Caco-2 (cell line): ENCODE measurements around the gene PLOD2. TPM values are rescaled to one million over a fixed set of nuclear protein-coding genes. Genes with fewer than 3 reads are reported as not detected.

Experiments used
- BruUV-seq: library from RNA; stranded (reverse); fragments of 400-500 nt; replicated peaks from 2 replicates; lab custom pipeline; 2021; lab: Mats Ljungman, UMichigan
- CTCF ChIA-PET: fragments of 300-600 bp; sonication (Branson Sonifier 250); formaldehyde crosslinking; loops from one replicate; lab custom pipeline; 2022; ENCODE audit warnings: antibody characterized with exemption; lab: Charles Lee
- POLR2A ChIA-PET: fragments of 300-600 bp; sonication (Branson Sonifier 250); formaldehyde crosslinking; loops from one replicate; lab custom pipeline; 2022; ENCODE audit warnings: antibody characterized with exemption; lab: Charles Lee
- DNase-seq, 2 experiments: peaks; one replicate each; pipeline versions ENCODE4 v3.0.0 to v3.0.0-alpha.2; 2020 to 2022
- H3K27me3 ChIP-seq: replicated peaks from 2 replicates; pipeline ENCODE4 v1.6.0; 2011; ENCODE audit warnings: low read length; ENCODE audit not compliant: control insufficient read depth, insufficient read depth
- H3K36me3 ChIP-seq: 2 replicates; pipeline ENCODE4 v1.5.1; 2011; ENCODE audit warnings: low read length; ENCODE audit not compliant: control insufficient read depth, insufficient read depth
- H3K4me1 ChIP-seq: fragments of 250-450 bp; sonication (Bioruptor Pico); 2 replicates; pipeline ENCODE4 v1.5.1; 2020; ENCODE audit warnings: mild to moderate bottlenecking
- H3K4me3 ChIP-seq: 2 replicates; pipeline ENCODE4 v1.5.1; 2011; ENCODE audit warnings: low read depth, mild to moderate bottlenecking, control low read depth, low read length
- H3K9me3 ChIP-seq: fragments of 250-450 bp; sonication (Bioruptor Pico); 2 replicates; pipeline ENCODE4 v1.5.1; 2020; ENCODE audit warnings: mild to moderate bottlenecking, moderate library complexity
- H3K27ac Mint-ChIP-seq: one replicate; pipeline ENCODE4 v1.8.0; 2022; ENCODE audit warnings: mixed read lengths; ENCODE audit not compliant: unreplicated experiment
- H3K27me3 Mint-ChIP-seq: one replicate; pipeline ENCODE4 v1.8.0; 2022; ENCODE audit warnings: mixed read lengths; ENCODE audit not compliant: insufficient read depth, unreplicated experiment
- H3K36me3 Mint-ChIP-seq: one replicate; pipeline ENCODE4 v1.8.0; 2022; ENCODE audit warnings: mild to moderate bottlenecking, mixed read lengths; ENCODE audit not compliant: insufficient read depth, unreplicated experiment
- H3K4me1 Mint-ChIP-seq: one replicate; pipeline ENCODE4 v1.8.0; 2022; ENCODE audit warnings: low read depth, mixed read lengths; ENCODE audit not compliant: unreplicated experiment
- H3K4me3 Mint-ChIP-seq: one replicate; pipeline ENCODE4 v1.8.0; 2022; ENCODE audit warnings: mild to moderate bottlenecking, moderate library complexity, mixed read lengths; ENCODE audit not compliant: unreplicated experiment
- H3K9me3 Mint-ChIP-seq: one replicate; pipeline ENCODE4 v1.8.0; 2022; ENCODE audit warnings: mixed read lengths; ENCODE audit not compliant: unreplicated experiment
- intact Hi-C: fragments of 100-400 bp; cut with micrococcal nuclease; formaldehyde crosslinking; loops from one replicate; pipeline ENCODE4 v1.10.0; 2022; ENCODE audit not compliant: unreplicated experiment
- total RNA-seq: library from RNA; stranded (reverse); gene quantifications from 2 replicates; pipeline ENCODE4 v1.2.3, GENCODE V29; 2022
- TF ChIP-seq, protein P1 (sequence below), 2 experiments: fragments of 200-600 bp in 1 of 2; IDR thresholded peaks; 1 replicate in 1 of 2; 2 replicates in 1 of 2; pipeline versions ENCODE4 v1.5.1 to v1.8.0; 2011 to 2022; ENCODE audit warnings: antibody characterized with exemption in 1 of 2, control low read depth in 1 of 2, inconsistent platforms in 1 of 2, low read depth in 1 of 2, low read length in 1 of 2, mild to moderate bottlenecking in 1 of 2, moderate library complexity in 1 of 2; ENCODE audit not compliant: insufficient read depth in 1 of 2, severe bottlenecking in 1 of 2, unreplicated experiment in 1 of 2

PLOD2 gene
- total RNA-seq, 1 experiment from 2014 or later: 53.1 TPM

DNA sequence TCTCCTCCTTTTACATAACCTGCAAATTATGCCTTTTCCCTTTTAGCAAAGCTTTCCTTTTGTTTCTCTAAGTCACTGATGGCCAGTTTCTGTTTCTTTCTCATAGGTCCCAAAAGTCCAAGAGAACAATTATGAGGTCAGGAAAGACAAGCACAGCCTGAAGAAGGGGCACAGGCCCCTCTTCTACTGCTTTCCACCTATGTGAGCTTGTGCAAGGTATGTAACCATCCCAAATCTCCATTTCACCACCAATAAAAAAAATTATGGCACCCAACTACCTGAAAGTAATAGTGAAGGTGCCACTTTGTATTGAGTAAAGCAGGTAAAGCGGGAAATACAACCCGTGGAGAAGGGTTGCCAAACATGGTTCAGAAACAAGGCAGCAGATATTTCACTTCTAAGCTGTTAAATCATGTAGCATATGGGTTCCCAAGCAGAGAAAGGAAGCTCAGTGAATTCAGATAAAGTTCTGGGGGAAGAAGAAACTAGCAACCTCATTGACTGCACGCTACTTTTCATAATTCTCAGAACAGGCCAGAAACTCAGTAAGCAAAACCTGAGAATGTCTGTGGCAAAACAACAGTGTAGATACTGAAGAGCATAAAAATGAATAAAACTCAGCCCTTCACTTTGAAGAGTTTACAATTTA lies 4.2 kb downstream of the PLOD2 start:
- POLR2A ChIA-PET: no interaction called here
- CTCF ChIA-PET: no interaction called here
- Mint-ChIP-seq H3K4me3 (no peak overlapping the region), H3K36me3 (peaks cover 18% of the 10 kb centered on the region), H3K27me3 (no peaks in the 10 kb centered on the region), H3K9me3 (no peaks in the 10 kb centered on the region), H3K27ac (no peak overlapping the region), H3K4me1 (peaks cover 9% of the 10 kb centered on the region)
- H3K27me3 ChIP-seq: no peaks in the 10 kb centered on the region
- no peak overlapping the region for H3K4me3 ChIP-seq
- TF ChIP-seq, protein P1, sequence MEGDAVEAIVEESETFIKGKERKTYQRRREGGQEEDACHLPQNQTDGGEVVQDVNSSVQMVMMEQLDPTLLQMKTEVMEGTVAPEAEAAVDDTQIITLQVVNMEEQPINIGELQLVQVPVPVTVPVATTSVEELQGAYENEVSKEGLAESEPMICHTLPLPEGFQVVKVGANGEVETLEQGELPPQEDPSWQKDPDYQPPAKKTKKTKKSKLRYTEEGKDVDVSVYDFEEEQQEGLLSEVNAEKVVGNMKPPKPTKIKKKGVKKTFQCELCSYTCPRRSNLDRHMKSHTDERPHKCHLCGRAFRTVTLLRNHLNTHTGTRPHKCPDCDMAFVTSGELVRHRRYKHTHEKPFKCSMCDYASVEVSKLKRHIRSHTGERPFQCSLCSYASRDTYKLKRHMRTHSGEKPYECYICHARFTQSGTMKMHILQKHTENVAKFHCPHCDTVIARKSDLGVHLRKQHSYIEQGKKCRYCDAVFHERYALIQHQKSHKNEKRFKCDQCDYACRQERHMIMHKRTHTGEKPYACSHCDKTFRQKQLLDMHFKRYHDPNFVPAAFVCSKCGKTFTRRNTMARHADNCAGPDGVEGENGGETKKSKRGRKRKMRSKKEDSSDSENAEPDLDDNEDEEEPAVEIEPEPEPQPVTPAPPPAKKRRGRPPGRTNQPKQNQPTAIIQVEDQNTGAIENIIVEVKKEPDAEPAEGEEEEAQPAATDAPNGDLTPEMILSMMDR (IDR thresholded peaks at IDR 0.05; ENCODE audit: insufficient read depth in 1 of 2, low read depth in 1 of 2, low read length in 1 of 2, severe bottlenecking in 1 of 2, unreplicated experiment in 1 of 2): no peak
- DNase-seq: no peak
- no peaks in the 10 kb centered on the region for H3K9me3 ChIP-seq
- BruUV-seq: no TSS peak
- intact Hi-C loops: no loop called here
- peaks cover 1% of the 10 kb centered on the region; the same call in 1 of the 2 replicates for H3K36me3 ChIP-seq
- H3K4me1 ChIP-seq: peaks cover 12% of the 10 kb centered on the region

DNA sequence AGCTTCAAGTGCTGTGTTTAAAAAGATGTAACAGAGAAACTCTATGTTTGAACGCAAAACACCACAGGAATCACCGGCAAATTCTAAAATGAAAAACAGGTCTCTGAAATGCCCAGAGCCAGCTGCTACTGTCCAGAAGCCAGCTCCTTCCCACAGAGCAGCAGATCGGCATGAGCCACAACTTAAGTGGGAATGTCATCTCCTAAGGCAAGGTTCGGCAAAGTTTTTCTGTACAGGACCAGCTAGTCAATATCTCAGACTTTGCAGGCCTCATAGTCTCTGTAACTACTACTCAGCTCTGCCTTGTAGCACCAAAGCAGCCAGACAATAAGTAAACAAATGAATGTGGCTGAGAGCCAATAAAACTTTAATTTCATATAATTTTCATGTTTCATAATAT lies 4.9 kb downstream of the PLOD2 start:
- peaks cover 9% of the 10 kb centered on the region for H3K4me1 Mint-ChIP-seq
- no peak overlapping the region for H3K4me3 ChIP-seq
- TF ChIP-seq, protein P1 (IDR thresholded peaks at IDR 0.05; ENCODE audit: insufficient read depth in 1 of 2, low read depth in 1 of 2, low read length in 1 of 2, severe bottlenecking in 1 of 2, unreplicated experiment in 1 of 2): no peak
- H3K9me3 Mint-ChIP-seq: no peaks in the 10 kb centered on the region
- H3K4me3 Mint-ChIP-seq: no peak overlapping the region
- no peak for DNase-seq
- no TSS peak for BruUV-seq
- H3K36me3 Mint-ChIP-seq: peaks cover 14% of the 10 kb centered on the region
- H3K27ac Mint-ChIP-seq: no peak overlapping the region
- H3K36me3 ChIP-seq: peaks cover 1% of the 10 kb centered on the region; the same call in 1 of the 2 replicates
- no peaks in the 10 kb centered on the region for H3K27me3 Mint-ChIP-seq
- no peaks in the 10 kb centered on the region for H3K27me3 ChIP-seq
- peaks cover 12% of the 10 kb centered on the region for H3K4me1 ChIP-seq
- intact Hi-C loops: no loop called here
- H3K9me3 ChIP-seq: no peaks in the 10 kb centered on the region
- ChIA-PET CTCF (no interaction called here), POLR2A (no interaction called here)

DNA sequence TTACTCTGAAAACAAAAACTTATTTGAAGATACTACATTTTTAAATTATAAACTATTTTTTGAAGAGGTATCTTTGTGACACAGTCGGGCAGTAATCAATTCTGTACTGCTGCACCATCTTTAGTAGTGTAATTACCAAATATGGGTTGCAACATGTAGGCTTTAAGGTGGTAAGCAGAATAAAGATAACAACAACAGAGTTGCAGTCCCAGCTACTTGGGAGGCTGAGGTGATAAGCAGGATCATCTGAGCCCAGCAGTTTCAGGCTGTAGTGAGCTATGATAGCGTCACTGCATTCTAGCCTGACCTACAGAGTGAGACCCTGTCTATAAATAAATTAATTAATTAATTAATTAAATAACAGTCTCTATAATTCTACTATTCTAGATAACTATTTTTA lies 6.0 kb downstream of the PLOD2 start:
- CTCF ChIA-PET: no interaction called here
- H3K27ac Mint-ChIP-seq: no peak overlapping the region
- no TSS peak for BruUV-seq
- DNase-seq: no peak
- H3K9me3 Mint-ChIP-seq: no peaks in the 10 kb centered on the region
- H3K36me3 Mint-ChIP-seq: peaks cover 10% of the 10 kb centered on the region
- no peak overlapping the region for H3K4me3 Mint-ChIP-seq
- Histone ChIP-seq H3K27me3 (no peaks in the 10 kb centered on the region), H3K4me3 (no peak overlapping the region), H3K9me3 (no peaks in the 10 kb centered on the region), H3K4me1 (peaks cover 12% of the 10 kb centered on the region), H3K36me3 (peaks cover 1% of the 10 kb centered on the region; the same call in 1 of the 2 replicates)
- peaks cover 9% of the 10 kb centered on the region for H3K4me1 Mint-ChIP-seq
- H3K27me3 Mint-ChIP-seq: no peaks in the 10 kb centered on the region
- TF ChIP-seq, protein P1 (IDR thresholded peaks at IDR 0.05; ENCODE audit: insufficient read depth in 1 of 2, low read depth in 1 of 2, low read length in 1 of 2, severe bottlenecking in 1 of 2, unreplicated experiment in 1 of 2): no peak
- POLR2A ChIA-PET: no interaction called here
- intact Hi-C loops: no loop called here
